HepG2 (cell line): ENCODE measurements around the gene ZBTB44. TPM values are rescaled to one million over a fixed set of nuclear protein-coding genes. Genes with fewer than 3 reads are reported as not detected.

Source experiments
- ARID3A ChIP-seq: IDR thresholded peaks from 2 replicates; pipeline ENCODE4 v1.6.1; 2012; ENCODE audit warnings: low read depth, low read length, improper control_type of control experiment
- ARNTL ChIP-seq: sonication (generic); formaldehyde crosslinking; IDR thresholded peaks from 2 replicates; pipeline ENCODE4 v1.4.0; 2020; ENCODE audit warnings: mild to moderate bottlenecking, missing genetic modification reagents
- ELF3 ChIP-seq: IDR thresholded peaks from 2 replicates; pipeline ENCODE4 v1.6.1; 2016; ENCODE audit warnings: missing genetic modification reagents, missing compliant biosample characterization
- GFI1 ChIP-seq: sonication (generic); formaldehyde crosslinking; IDR thresholded peaks from 2 replicates; pipeline ENCODE4 v1.5.0; 2020; ENCODE audit warnings: missing genetic modification reagents, mild to moderate bottlenecking, borderline replicate concordance
- HNRNPH1 ChIP-seq: fragments of 200-400 bp; formaldehyde crosslinking; optimal IDR thresholded peaks from 2 replicates; pipeline ENCODE3; 2017; ENCODE audit warnings: mild to moderate bottlenecking, low read depth, low read length
- KAT8 ChIP-seq: IDR thresholded peaks from 2 replicates; pipeline ENCODE4 v1.6.1; 2016; ENCODE audit warnings: missing genetic modification reagents, missing compliant biosample characterization
- MATR3 ChIP-seq: sonication (generic); formaldehyde crosslinking; IDR thresholded peaks from 2 replicates; pipeline ENCODE4 v1.4.0; 2020; ENCODE audit warnings: missing genetic modification reagents
- MED1 ChIP-seq: sonication (generic); formaldehyde crosslinking; IDR thresholded peaks from 2 replicates; pipeline ENCODE4 v1.4.0; 2020; ENCODE audit warnings: missing genetic modification reagents
- NFIC ChIP-seq: IDR thresholded peaks from 2 replicates; pipeline ENCODE4 v1.6.1; 2012; ENCODE audit warnings: mild to moderate bottlenecking, low read length, inconsistent platforms
- NPAS2 ChIP-seq: sonication (generic); formaldehyde crosslinking; IDR thresholded peaks from 2 replicates; pipeline ENCODE4 v1.8.0; 2022; ENCODE audit warnings: mild to moderate bottlenecking, missing genetic modification reagents, borderline replicate concordance
- PTBP1 ChIP-seq: fragments of 200-400 bp; formaldehyde crosslinking; IDR thresholded peaks from 2 replicates; pipeline ENCODE4 v1.6.1; 2018; ENCODE audit warnings: low read length, low read depth; ENCODE audit not compliant: poor library complexity, severe bottlenecking
- RAD21 ChIP-seq: fragments of 450-650 bp; formaldehyde crosslinking; IDR thresholded peaks from 2 replicates; pipeline ENCODE4 v1.5.0; 2020; ENCODE audit warnings: mild to moderate bottlenecking
- SMAD3 ChIP-seq: sonication (generic); formaldehyde crosslinking; IDR thresholded peaks from 2 replicates; pipeline ENCODE4 v1.4.0; 2020; ENCODE audit warnings: missing genetic modification reagents
- SOX5 ChIP-seq: IDR thresholded peaks from 2 replicates; pipeline ENCODE4 v1.6.1; 2016; ENCODE audit warnings: borderline replicate concordance
- SP4 ChIP-seq: sonication (generic); formaldehyde crosslinking; IDR thresholded peaks from 2 replicates; pipeline ENCODE4 v1.8.1; 2023; ENCODE audit warnings: mild to moderate bottlenecking, missing genetic modification reagents
- SRF ChIP-seq: IDR thresholded peaks from 2 replicates; pipeline ENCODE4 v1.6.1; 2011; ENCODE audit warnings: mild to moderate bottlenecking, low read depth, low read length, moderate library complexity
- STAT5B ChIP-seq: sonication (generic); formaldehyde crosslinking; IDR thresholded peaks from 2 replicates; pipeline ENCODE4 v1.4.0; 2020; ENCODE audit warnings: missing genetic modification reagents
- TIGD3 ChIP-seq: sonication (generic); formaldehyde crosslinking; IDR thresholded peaks from 2 replicates; pipeline ENCODE4 v1.5.1; 2020; ENCODE audit warnings: mild to moderate bottlenecking, missing genetic modification reagents, borderline replicate concordance
- ZFP62 ChIP-seq: sonication (generic); formaldehyde crosslinking; IDR thresholded peaks from 2 replicates; pipeline ENCODE4 v1.4.0; 2020; ENCODE audit warnings: missing genetic modification reagents
- ZFY ChIP-seq: sonication (generic); formaldehyde crosslinking; IDR thresholded peaks from 2 replicates; pipeline ENCODE4 v1.4.0; 2020; ENCODE audit warnings: missing genetic modification reagents
- ZNF263 ChIP-seq: sonication (generic); formaldehyde crosslinking; IDR thresholded peaks from 2 replicates; pipeline ENCODE4 v1.4.0; 2020; ENCODE audit warnings: missing genetic modification reagents
- ZNF569 ChIP-seq: sonication (generic); formaldehyde crosslinking; IDR thresholded peaks from 2 replicates; pipeline ENCODE4 v1.5.0; 2020; ENCODE audit warnings: mild to moderate bottlenecking, missing genetic modification reagents, moderate library complexity, borderline replicate concordance
- polyA plus RNA-seq, 8 experiments: library from polyadenylated mRNA; depleted of rRNA in 3 of 8; stranded (reverse) in 7 of 8; unstranded in 1 of 8; fragments of >200 nt; fragmentation: Illumina TruSeq in 4 of 8; extraction: Trizol in 4 of 8; gene quantifications; 2 replicates each; pipeline versions ENCODE4 v1.2.1 to v1.2.3, GENCODE V29; 2011 to 2016; ENCODE audit warnings: low read depth in 4 of 8, missing spikeins in 1 of 8, mixed read lengths in 1 of 8; ENCODE audit not compliant: insufficient read depth in 1 of 8
- total RNA-seq, 5 experiments: library from RNA; depleted of rRNA; stranded (reverse); fragments of >200 nt; fragmentation: Illumina TruSeq; extraction: Trizol; gene quantifications; 2 replicates each; pipeline ENCODE4 v1.2.3, GENCODE V29; 2016; ENCODE audit warnings: low read depth in 1 of 5
- TF ChIP-seq, protein P1 (sequence below): sonication (generic); formaldehyde crosslinking; IDR thresholded peaks from 2 replicates; pipeline ENCODE4 v1.5.0; 2020; ENCODE audit warnings: missing genetic modification reagents
- TF ChIP-seq, protein P2 (sequence below): sonication (generic); formaldehyde crosslinking; IDR thresholded peaks from 2 replicates; pipeline ENCODE4 v1.5.0; 2020; ENCODE audit warnings: mild to moderate bottlenecking, missing genetic modification reagents

ZBTB44 gene
- total and polyA plus RNA-seq, 2 of the 13 experiments (the other 11 are each of a cell fraction or from before 2014, with no cell fraction given), result 22.8 to 23.6 TPM

DNA sequence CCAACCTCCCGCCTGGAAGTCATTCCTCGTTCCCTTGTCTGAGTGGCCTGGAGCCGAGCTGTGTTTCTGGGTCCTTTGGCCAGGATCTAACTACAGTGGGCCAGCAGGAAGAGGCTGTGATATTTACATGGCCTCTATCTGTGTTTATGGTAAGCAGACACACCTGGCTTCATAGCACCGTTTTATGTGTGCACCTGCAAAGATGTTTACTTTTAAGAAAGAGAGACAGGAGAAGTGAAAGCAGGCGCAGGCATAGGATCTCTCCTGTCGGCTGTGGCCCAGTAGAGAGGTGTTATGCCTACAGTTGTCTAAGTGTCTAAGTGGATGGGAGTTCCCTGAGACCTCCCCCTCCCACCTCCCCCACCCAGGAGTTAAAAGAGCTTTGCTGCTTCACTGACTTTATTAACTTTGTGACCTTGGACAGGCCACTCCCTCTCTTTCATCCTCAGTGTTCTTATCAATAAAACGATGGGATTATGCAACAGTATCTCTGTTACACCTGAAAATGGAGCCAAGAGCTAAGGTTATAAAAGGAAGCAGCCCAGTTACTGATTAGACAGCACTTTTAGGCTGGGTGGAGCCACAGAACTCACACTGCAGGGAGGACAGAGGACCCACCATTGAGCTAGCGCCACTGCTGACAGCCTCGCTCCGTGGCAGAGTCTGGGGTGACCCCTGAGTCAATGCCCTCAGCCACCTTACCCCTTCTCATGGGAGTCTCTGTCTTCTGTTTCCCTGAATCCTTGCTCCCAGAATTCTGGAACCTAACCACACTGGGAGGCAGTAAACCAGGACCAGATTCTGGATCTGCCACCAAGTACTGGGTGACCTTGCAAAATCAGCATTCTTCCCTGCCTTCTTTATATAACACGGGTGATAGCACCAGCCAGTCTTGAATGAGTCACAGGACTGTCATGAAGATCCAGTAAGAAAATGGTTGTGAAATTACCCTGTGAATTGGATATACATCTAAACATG, 133.1 kb downstream of the ZBTB44 start (continued):
- 0 out of 2 replicates have a peak, but pooled peaks have one; percentile 31 for TF ChIP-seq STAT5B
- TF ChIP-seq, protein P1, sequence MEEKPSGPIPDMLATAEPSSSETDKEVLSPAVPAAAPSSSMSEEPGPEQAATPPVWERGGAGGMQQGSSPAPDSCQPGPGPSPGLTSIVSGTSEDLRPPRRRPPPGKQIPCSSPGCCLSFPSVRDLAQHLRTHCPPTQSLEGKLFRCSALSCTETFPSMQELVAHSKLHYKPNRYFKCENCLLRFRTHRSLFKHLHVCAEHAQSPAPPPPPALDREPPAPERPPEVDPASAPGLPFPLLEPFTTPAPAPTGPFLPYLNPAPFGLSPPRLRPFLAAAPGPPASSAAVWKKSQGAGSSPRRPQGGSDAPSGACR, result peak; percentile 74; the same call in 1 of the 2 replicates
- peak; percentile 84; the same call in 1 of the 2 replicates for TF ChIP-seq ARNTL (CRISPR knock-in tag)
- TF ChIP-seq NFIC, result peak; percentile 85
- no peak for TF ChIP-seq NPAS2 (CRISPR knock-in tag)
- TF ChIP-seq ELF3, result peak; percentile 84
- peak; percentile 70; the same call in 1 of the 2 replicates for TF ChIP-seq SP4
- TF ChIP-seq, protein P2, sequence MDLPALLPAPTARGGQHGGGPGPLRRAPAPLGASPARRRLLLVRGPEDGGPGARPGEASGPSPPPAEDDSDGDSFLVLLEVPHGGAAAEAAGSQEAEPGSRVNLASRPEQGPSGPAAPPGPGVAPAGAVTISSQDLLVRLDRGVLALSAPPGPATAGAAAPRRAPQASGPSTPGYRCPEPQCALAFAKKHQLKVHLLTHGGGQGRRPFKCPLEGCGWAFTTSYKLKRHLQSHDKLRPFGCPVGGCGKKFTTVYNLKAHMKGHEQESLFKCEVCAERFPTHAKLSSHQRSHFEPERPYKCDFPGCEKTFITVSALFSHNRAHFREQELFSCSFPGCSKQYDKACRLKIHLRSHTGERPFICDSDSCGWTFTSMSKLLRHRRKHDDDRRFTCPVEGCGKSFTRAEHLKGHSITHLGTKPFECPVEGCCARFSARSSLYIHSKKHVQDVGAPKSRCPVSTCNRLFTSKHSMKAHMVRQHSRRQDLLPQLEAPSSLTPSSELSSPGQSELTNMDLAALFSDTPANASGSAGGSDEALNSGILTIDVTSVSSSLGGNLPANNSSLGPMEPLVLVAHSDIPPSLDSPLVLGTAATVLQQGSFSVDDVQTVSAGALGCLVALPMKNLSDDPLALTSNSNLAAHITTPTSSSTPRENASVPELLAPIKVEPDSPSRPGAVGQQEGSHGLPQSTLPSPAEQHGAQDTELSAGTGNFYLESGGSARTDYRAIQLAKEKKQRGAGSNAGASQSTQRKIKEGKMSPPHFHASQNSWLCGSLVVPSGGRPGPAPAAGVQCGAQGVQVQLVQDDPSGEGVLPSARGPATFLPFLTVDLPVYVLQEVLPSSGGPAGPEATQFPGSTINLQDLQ, result no peak
- peak; percentile 78 for TF ChIP-seq KAT8
- TF ChIP-seq ARID3A, result peak; percentile 93
- TF ChIP-seq PTBP1, result no peak
- TF ChIP-seq ZFP62, result no peak
- 0 out of 2 replicates have a peak, but pooled peaks have one; percentile 45 for TF ChIP-seq SMAD3 (CRISPR knock-in tag)
- peak; percentile 55; the same call in 1 of the 2 replicates for TF ChIP-seq SRF
- TF ChIP-seq RAD21 (CRISPR knock-in tag), result peak; percentile 33; the same call in 1 of the 2 replicates
- TF ChIP-seq SOX5 (CRISPR knock-in tag), result peak; percentile 88
- TF ChIP-seq TIGD3 (CRISPR knock-in tag), result no peak; the same call in 1 of the 2 replicates
- no peak for TF ChIP-seq ZNF569
- peak; percentile 57 for TF ChIP-seq ZFY (CRISPR knock-in tag)
- no peak for TF ChIP-seq MATR3
- TF ChIP-seq MED1 (CRISPR knock-in tag), result peak; percentile 90
- TF ChIP-seq GFI1 (CRISPR knock-in tag), result peak; percentile 85
- no peak for TF ChIP-seq HNRNPH1
- 0 out of 2 replicates have a peak, but pooled peaks have one; percentile 41 for TF ChIP-seq ZNF263
